HCT116 (cell line): ENCODE data around the gene JCAD. TPM values are rescaled to one million over a fixed set of nuclear protein-coding genes. Genes with fewer than 3 reads are reported as not detected.

Source experiments
- ATAC-seq: fragments of 200-7000 bp; cut with Tn5 transposase; 2 replicates; pipeline ENCODE4 v1.9.1; 2020; ENCODE audit warnings: mild to moderate bottlenecking, moderate library complexity
- BruUV-seq: library from RNA; stranded (reverse); fragments of 400-500 nt; replicated peaks from 2 replicates; lab custom pipeline; 2021; lab: Mats Ljungman, UMichigan
- CTCF ChIA-PET: fragments of 300-600 bp; sonication (Branson Sonifier 250); formaldehyde crosslinking; loops from one replicate; lab custom pipeline; 2021; ENCODE audit warnings: antibody characterized with exemption; lab: Charles Lee
- POLR2A ChIA-PET: fragments of 300-600, 350-600 bp; sonication (Branson Sonifier 250); formaldehyde crosslinking; loops from one replicate; lab custom pipeline; 2021; ENCODE audit warnings: antibody characterized with exemption; lab: Charles Lee
- RAD21 ChIA-PET, 2 experiments: fragments of 300-600 bp; sonication (Branson Sonifier 250); formaldehyde crosslinking; loops; one replicate each; lab custom pipeline; 2023; ENCODE audit warnings: low total read pairs in 2 of 2; ENCODE audit not compliant: uncharacterized antibody in 2 of 2, unreplicated experiment in 2 of 2, low non-redundant PET in 1 of 2; lab: Charles Lee
- DNase-seq: peaks from one replicate; pipeline ENCODE4 v3.0.0-alpha.2; 2010; ENCODE audit warnings: low read depth, low spot score
- H2AFZ ChIP-seq: fragments of 200-600 bp; shearing (Covaris generic), sonication (generic); 2 replicates; pipeline ENCODE4 v1.6.1; 2017; ENCODE audit warnings: low read depth, mixed run types, mixed read lengths, antibody characterized with exemption, low read length; ENCODE audit not compliant: poor library complexity, severe bottlenecking
- H3K27ac ChIP-seq: 2 replicates; pipeline ENCODE4 v1.5.1; 2012; ENCODE audit warnings: low read depth, low read length
- H3K27me3 ChIP-seq: fragments of 200-600 bp; sonication (generic); 2 replicates; pipeline ENCODE4 v1.6.1; 2016; ENCODE audit warnings: mixed run types, low read length, mixed read lengths; ENCODE audit not compliant: insufficient read depth
- H3K36me3 ChIP-seq, 2 experiments: fragments of 200-500 bp in 1 of 2; fragments of 200-600 bp in 1 of 2; sonication (Bioruptor generic) in 1 of 2; sonication (generic) in 1 of 2; 2 replicates each; pipeline versions ENCODE4 v1.5.1 to v1.6.1; 2014 to 2016; ENCODE audit warnings: low read length in 2 of 2, inconsistent platforms in 1 of 2, mixed read lengths in 1 of 2, mixed run types in 1 of 2; ENCODE audit not compliant: insufficient read depth in 2 of 2, control insufficient read depth in 1 of 2
- H3K4me1 ChIP-seq, 2 experiments: fragments of 200-600 bp in 1 of 2; sonication (generic) in 1 of 2; 2 replicates each; pipeline versions ENCODE4 v1.5.1 to v1.6.1; 2012 to 2017; ENCODE audit warnings: low read length in 2 of 2, inconsistent platforms in 1 of 2, mild to moderate bottlenecking in 1 of 2, mixed read lengths in 1 of 2, mixed run types in 1 of 2, moderate library complexity in 1 of 2; ENCODE audit not compliant: insufficient read depth in 2 of 2, control insufficient read depth in 1 of 2
- H3K4me2 ChIP-seq: fragments of 200-600 bp; sonication (generic); 2 replicates; pipeline ENCODE4 v1.6.1; 2017; ENCODE audit warnings: mixed run types, low read length, mixed read lengths
- H3K4me3 ChIP-seq, 2 experiments: fragments of 200-600 bp in 1 of 2; sonication (generic) in 1 of 2; replicated peaks in 1 of 2; 2 replicates each; pipeline ENCODE4 v1.5.1; 2011 to 2016; ENCODE audit warnings: low read length in 2 of 2, control low read depth in 1 of 2, low read depth in 1 of 2, mild to moderate bottlenecking in 1 of 2, mixed read lengths in 1 of 2, mixed run types in 1 of 2
- H3K79me2 ChIP-seq: fragments of 200-600 bp; sonication (generic); 2 replicates; pipeline ENCODE4 v1.6.1; 2017; ENCODE audit warnings: mild to moderate bottlenecking, mixed run types, low read length, moderate library complexity, mixed read lengths; ENCODE audit not compliant: insufficient read depth
- H3K9ac ChIP-seq: fragments of 200-600 bp; sonication (generic); 2 replicates; pipeline ENCODE4 v1.6.1; 2016; ENCODE audit warnings: low read length, mixed read lengths
- H3K9me2 ChIP-seq: fragments of 200-600 bp; sonication (generic), shearing (Covaris generic); 2 replicates; pipeline ENCODE4 v1.6.1; 2017; ENCODE audit warnings: mixed run types, mild to moderate bottlenecking, moderate library complexity; ENCODE audit not compliant: insufficient read depth
- H3K9me3 ChIP-seq, 2 experiments: fragments of 200-500 bp in 1 of 2; fragments of 200-600 bp in 1 of 2; sonication (Bioruptor generic) in 1 of 2; sonication (generic) in 1 of 2; 2 replicates each; pipeline ENCODE4 v1.6.1; 2014 to 2017; ENCODE audit warnings: low read length in 2 of 2, mixed read lengths in 2 of 2, inconsistent platforms in 1 of 2, low read depth in 1 of 2, mild to moderate bottlenecking in 1 of 2, mixed run types in 1 of 2, moderate library complexity in 1 of 2; ENCODE audit not compliant: control insufficient read depth in 1 of 2, insufficient read depth in 1 of 2
- H4K20me1 ChIP-seq: fragments of 200-600 bp; sonication (generic), shearing (Covaris generic); 2 replicates; pipeline ENCODE4 v1.6.1; 2017; ENCODE audit warnings: mixed run types, mild to moderate bottlenecking, moderate library complexity; ENCODE audit not compliant: insufficient read depth
- ATF3 ChIP-seq: IDR thresholded peaks from 2 replicates; pipeline ENCODE4 v1.6.1; 2012
- CBX3 ChIP-seq: IDR thresholded peaks from 2 replicates; pipeline ENCODE4 v1.6.1; 2012; ENCODE audit warnings: low read depth
- CEBPB ChIP-seq: IDR thresholded peaks from 2 replicates; pipeline ENCODE4 v1.6.1; 2012; ENCODE audit warnings: low read depth
- CTCF ChIP-seq, 3 experiments: fragments of 200-600 bp in 1 of 3; sonication (generic) in 1 of 3; IDR thresholded peaks in 2 of 3; conservative IDR thresholded peaks in 1 of 3; 2 replicates each; pipeline ENCODE4 v1.5.1; 2012 to 2017; ENCODE audit warnings: low read depth in 2 of 3, low read length in 2 of 3, antibody characterized with exemption in 1 of 3, borderline replicate concordance in 1 of 3, control low read depth in 1 of 3, mild to moderate bottlenecking in 1 of 3, mixed read lengths in 1 of 3, mixed run types in 1 of 3, moderate library complexity in 1 of 3; ENCODE audit not compliant: insufficient read depth in 1 of 3
- ELF1 ChIP-seq: IDR thresholded peaks from 2 replicates; pipeline ENCODE4 v1.6.1; 2012; ENCODE audit warnings: low read depth, borderline replicate concordance
- EZH2 ChIP-seq: fragments of 200-600 bp; sonication (generic); IDR thresholded peaks from 2 replicates; pipeline ENCODE4 v1.6.1; 2017; ENCODE audit warnings: antibody characterized with exemption, mixed run types
- FOSL1 ChIP-seq: IDR thresholded peaks from 2 replicates; pipeline ENCODE4 v1.6.1; 2012; ENCODE audit warnings: low read depth
- JUND ChIP-seq: IDR thresholded peaks from 2 replicates; pipeline ENCODE4 v1.6.1; 2012
- MAX ChIP-seq: IDR thresholded peaks from 2 replicates; pipeline ENCODE4 v1.6.1; 2012
- POLR2A ChIP-seq: IDR thresholded peaks from 2 replicates; pipeline ENCODE4 v1.7.0; 2011; ENCODE audit warnings: borderline replicate concordance; ENCODE audit not compliant: insufficient read depth, insufficient read length; ENCODE audit errors: extremely low read depth
- POLR2AphosphoS5 ChIP-seq: IDR thresholded peaks from 2 replicates; pipeline ENCODE4 v1.6.1; 2011; ENCODE audit warnings: mild to moderate bottlenecking, low read depth, low read length, moderate library complexity
- RAD21 ChIP-seq: IDR thresholded peaks from 2 replicates; pipeline ENCODE4 v1.6.1; 2012; ENCODE audit warnings: low read depth, mild to moderate bottlenecking
- SIN3A ChIP-seq: IDR thresholded peaks from 2 replicates; pipeline ENCODE4 v1.6.1; 2012; ENCODE audit warnings: low read depth
- SP1 ChIP-seq: IDR thresholded peaks from 2 replicates; pipeline ENCODE4 v1.6.1; 2012; ENCODE audit warnings: low read depth
- TCF7L2 ChIP-seq: IDR thresholded peaks from 2 replicates; pipeline ENCODE4 v1.7.0; 2011; ENCODE audit warnings: borderline replicate concordance, inconsistent platforms; ENCODE audit not compliant: insufficient read depth, insufficient read length; ENCODE audit errors: extremely low read depth
- YY1 ChIP-seq: IDR thresholded peaks from 2 replicates; pipeline ENCODE4 v1.6.1; 2011; ENCODE audit warnings: low read length, low read depth, moderate library complexity, mild to moderate bottlenecking; ENCODE audit not compliant: insufficient replicate concordance; ENCODE audit errors: extremely low read depth
- ZFX ChIP-seq: fragments of 450-650 bp; IDR thresholded peaks from 2 replicates; pipeline ENCODE4 v1.6.1; 2017
- ZNF274 ChIP-seq: fragments of 200-500 bp; sonication (Bioruptor generic); IDR thresholded peaks from 2 replicates; pipeline ENCODE4 v1.6.1; 2014; ENCODE audit warnings: mild to moderate bottlenecking, low read depth, low read length, inconsistent platforms
- intact Hi-C: fragments of 100-400 bp; cut with micrococcal nuclease; formaldehyde crosslinking; loops from 2 replicates; pipeline ENCODE4 v1.10.0; 2022
- total RNA-seq: library from RNA; stranded (reverse); gene quantifications from one replicate; pipeline ENCODE4 v1.2.1, GENCODE V29; 2021; ENCODE audit not compliant: unreplicated experiment
- TF ChIP-seq, protein P1 (sequence below): IDR thresholded peaks from 2 replicates; pipeline ENCODE4 v1.6.1; 2012; ENCODE audit warnings: low read depth

The JCAD gene
- total RNA-seq, 1 experiment from 2014 or later: 17.5 TPM

DNA sequence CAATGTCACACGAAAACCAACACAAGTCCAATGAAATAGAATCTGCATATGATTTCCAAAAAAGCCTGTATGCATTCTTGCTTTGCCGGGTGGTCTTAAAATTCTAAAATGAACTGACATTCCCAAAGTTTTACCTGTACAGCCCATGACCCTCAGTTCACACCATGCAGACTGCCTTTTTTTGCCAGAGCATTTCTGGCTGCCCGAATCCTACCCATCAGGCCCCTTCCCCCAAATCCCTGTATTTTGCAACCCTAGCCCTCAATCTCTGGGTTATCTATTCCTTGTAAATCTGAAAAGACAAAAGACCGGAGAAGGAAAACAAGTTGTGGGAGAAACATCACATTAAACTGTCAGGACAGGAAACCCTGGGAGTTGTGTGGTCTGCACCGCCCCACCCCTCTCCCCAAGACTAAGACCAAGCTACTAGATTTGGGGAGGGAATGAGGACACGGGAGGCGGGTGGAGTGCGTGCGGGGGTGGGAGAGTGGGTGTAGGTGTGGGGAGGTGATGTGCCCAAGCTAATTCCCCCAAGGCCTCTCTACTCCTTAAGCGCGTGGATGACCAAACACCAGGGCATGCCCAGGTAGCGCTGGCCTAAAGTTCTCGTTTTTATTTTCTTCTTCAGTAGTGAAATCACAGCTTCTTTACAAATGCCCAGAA lies 1.4 kb downstream of the JCAD start:
- RAD21 ChIA-PET: no interaction called here
- peak overlapping the region; percentile 81 for H3K4me2 ChIP-seq
- DNase-seq (no peak), ATAC-seq (no peak)
- peaks cover 12% of the 10 kb centered on the region for H3K79me2 ChIP-seq
- H3K9me2 ChIP-seq: no peaks in the 10 kb centered on the region
- no peaks in the 10 kb centered on the region for H4K20me1 ChIP-seq
- TF ChIP-seq JUND: no peak
- no peak for TF ChIP-seq CEBPB
- no peak for TF ChIP-seq RAD21
- no peak for TF ChIP-seq YY1
- TF ChIP-seq CTCF (IDR thresholded peaks at IDR 0.05 in 2 of 3, conservative IDR thresholded peaks at IDR 0.05 in 1 of 3; ENCODE audit: borderline replicate concordance in 1 of 3, insufficient read depth in 1 of 3, low read depth in 2 of 3, low read length in 2 of 3): no peak
- no peak for TF ChIP-seq ELF1
- no peak for TF ChIP-seq POLR2AphosphoS5
- TF ChIP-seq EZH2: no peak
- no peak for TF ChIP-seq TCF7L2
- TF ChIP-seq FOSL1: no peak
- TF ChIP-seq ZFX: no peak
- TF ChIP-seq SP1: no peak
- no peak for TF ChIP-seq ZNF274
- no peak for TF ChIP-seq MAX
- TF ChIP-seq SIN3A: no peak
- no peak for TF ChIP-seq POLR2A
- no peak for TF ChIP-seq CBX3
- no peak for TF ChIP-seq ATF3
- TF ChIP-seq, protein P1, sequence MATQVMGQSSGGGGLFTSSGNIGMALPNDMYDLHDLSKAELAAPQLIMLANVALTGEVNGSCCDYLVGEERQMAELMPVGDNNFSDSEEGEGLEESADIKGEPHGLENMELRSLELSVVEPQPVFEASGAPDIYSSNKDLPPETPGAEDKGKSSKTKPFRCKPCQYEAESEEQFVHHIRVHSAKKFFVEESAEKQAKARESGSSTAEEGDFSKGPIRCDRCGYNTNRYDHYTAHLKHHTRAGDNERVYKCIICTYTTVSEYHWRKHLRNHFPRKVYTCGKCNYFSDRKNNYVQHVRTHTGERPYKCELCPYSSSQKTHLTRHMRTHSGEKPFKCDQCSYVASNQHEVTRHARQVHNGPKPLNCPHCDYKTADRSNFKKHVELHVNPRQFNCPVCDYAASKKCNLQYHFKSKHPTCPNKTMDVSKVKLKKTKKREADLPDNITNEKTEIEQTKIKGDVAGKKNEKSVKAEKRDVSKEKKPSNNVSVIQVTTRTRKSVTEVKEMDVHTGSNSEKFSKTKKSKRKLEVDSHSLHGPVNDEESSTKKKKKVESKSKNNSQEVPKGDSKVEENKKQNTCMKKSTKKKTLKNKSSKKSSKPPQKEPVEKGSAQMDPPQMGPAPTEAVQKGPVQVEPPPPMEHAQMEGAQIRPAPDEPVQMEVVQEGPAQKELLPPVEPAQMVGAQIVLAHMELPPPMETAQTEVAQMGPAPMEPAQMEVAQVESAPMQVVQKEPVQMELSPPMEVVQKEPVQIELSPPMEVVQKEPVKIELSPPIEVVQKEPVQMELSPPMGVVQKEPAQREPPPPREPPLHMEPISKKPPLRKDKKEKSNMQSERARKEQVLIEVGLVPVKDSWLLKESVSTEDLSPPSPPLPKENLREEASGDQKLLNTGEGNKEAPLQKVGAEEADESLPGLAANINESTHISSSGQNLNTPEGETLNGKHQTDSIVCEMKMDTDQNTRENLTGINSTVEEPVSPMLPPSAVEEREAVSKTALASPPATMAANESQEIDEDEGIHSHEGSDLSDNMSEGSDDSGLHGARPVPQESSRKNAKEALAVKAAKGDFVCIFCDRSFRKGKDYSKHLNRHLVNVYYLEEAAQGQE: no peak
- intact Hi-C loops: no loop called here
- no peak overlapping the region for H2AFZ ChIP-seq
- no TSS peak for BruUV-seq
- CTCF ChIA-PET: no interaction called here
- peak overlapping the region; percentile 75 for H3K27ac ChIP-seq
- POLR2A ChIA-PET: interaction anchor here (1.2 kb wide), 1 partner anchor 36 kb away, joined by 3 read pairs; no protein-coding TSS in a partner anchor
- no peaks in the 10 kb centered on the region for H3K9me3 ChIP-seq
- no peaks in the 10 kb centered on the region for H3K36me3 ChIP-seq
- H3K27me3 ChIP-seq: no peaks in the 10 kb centered on the region
- peak overlapping the region; percentile 55 to 62 for H3K4me3 ChIP-seq
- peak overlapping the region; percentile 60 for H3K9ac ChIP-seq
- H3K4me1 ChIP-seq: peaks cover 39 to 46% of the 10 kb centered on the region in 2 experiments
